HepG2 (cell line): Measurements from ENCODE around the gene ACSF3. TPM values are rescaled to one million over a fixed set of nuclear protein-coding genes. Genes with fewer than 3 reads are reported as not detected.

Experiments used
- ATAC-seq: fragments of 200-7000 bp; cut with Tn5 transposase; 3 replicates; pipeline ENCODE4 v1.9.1; 2020; ENCODE audit warnings: mild to moderate bottlenecking, moderate library complexity
- BruUV-seq: library from RNA; stranded (reverse); fragments of 400-500 nt; replicated peaks from 2 replicates; lab custom pipeline; 2021; lab: Mats Ljungman, UMichigan
- CTCF ChIA-PET: fragments of 300-600 bp; formaldehyde crosslinking; extraction: SDS; loops from one replicate; lab custom pipeline; 2021; ENCODE audit warnings: low total read pairs, inconsistent platforms, low intra/inter-chr PET ratio; lab: Yijun Ruan, JAX
- POLR2A ChIA-PET: fragments of 350-600 bp; sonication (Branson Sonifier 250); formaldehyde crosslinking; loops from one replicate; lab custom pipeline; 2020; ENCODE audit warnings: antibody characterized with exemption, inconsistent platforms; lab: Yijun Ruan, JAX
- DNase-seq: peaks from one replicate; pipeline ENCODE4 v3.0.0-alpha.2; 2015; ENCODE audit warnings: low spot score
- FAIRE-seq: peaks from 3 replicates; lab custom pipeline; 2011; peaks lifted over from hg19 to GRCh38; lab: Jason Lieb, UNC
- H2AFZ ChIP-seq: one replicate; pipeline ENCODE4 v1.6.1; 2011; ENCODE audit warnings: low read length, inconsistent platforms
- H3K27ac ChIP-seq: fragments of 300-600 bp; 3 replicates; pipeline ENCODE4 v1.8.0; 2011; ENCODE audit warnings: mixed run types, mild to moderate bottlenecking, mixed read lengths, low read length, inconsistent platforms; ENCODE audit not compliant: insufficient read depth; ENCODE audit errors: extremely low read length
- H3K27me3 ChIP-seq, 2 experiments: fragments of 200-600 bp in 1 of 2; 2 replicates in 1 of 2; 3 replicates in 1 of 2; pipeline versions ENCODE4 v1.6.0 to v1.8.0; 2011; ENCODE audit warnings: low read length in 2 of 2, mild to moderate bottlenecking in 2 of 2, moderate library complexity in 2 of 2, inconsistent platforms in 1 of 2; ENCODE audit not compliant: insufficient read depth in 2 of 2, control insufficient read depth in 1 of 2
- H3K36me3 ChIP-seq, 2 experiments: fragments of 200-600 bp in 1 of 2; replicated peaks in 1 of 2; 2 replicates in 1 of 2; 3 replicates in 1 of 2; pipeline versions ENCODE4 v1.5.1 to v1.8.0; 2011; ENCODE audit warnings: low read length in 2 of 2, inconsistent platforms in 1 of 2; ENCODE audit not compliant: insufficient read depth in 2 of 2, control insufficient read depth in 1 of 2
- H3K4me1 ChIP-seq: 2 replicates; pipeline ENCODE4 v1.5.1; 2012; ENCODE audit warnings: low read length, inconsistent platforms; ENCODE audit not compliant: insufficient read depth
- H3K4me2 ChIP-seq: 2 replicates; pipeline ENCODE4 v1.6.0; 2011; ENCODE audit warnings: low read depth, low read length, inconsistent platforms
- H3K4me3 ChIP-seq, 3 experiments: fragments of 200-600 bp in 1 of 3; sonication (generic), shearing (Covaris generic) in 1 of 3; replicated peaks in 1 of 3; 2 replicates each; pipeline ENCODE4 v1.5.1; 2011 to 2016; ENCODE audit warnings: low read length in 3 of 3, inconsistent platforms in 2 of 3, low read depth in 2 of 3, mild to moderate bottlenecking in 2 of 3, control low read depth in 1 of 3, mixed read lengths in 1 of 3; ENCODE audit not compliant: insufficient read depth in 1 of 3
- H3K79me2 ChIP-seq: one replicate; pipeline ENCODE4 v1.6.1; 2011; ENCODE audit warnings: low read length, inconsistent platforms; ENCODE audit not compliant: insufficient read depth
- H3K9ac ChIP-seq: 2 replicates; pipeline ENCODE4 v1.6.0; 2011; ENCODE audit warnings: mild to moderate bottlenecking, low read depth, low read length, inconsistent platforms; ENCODE audit not compliant: insufficient read depth
- H3K9me3 ChIP-seq: 2 replicates; pipeline ENCODE4 v1.5.1; 2012; ENCODE audit warnings: mild to moderate bottlenecking, low read length
- H4K20me1 ChIP-seq: 2 replicates; pipeline ENCODE4 v1.6.0; 2011; ENCODE audit warnings: inconsistent platforms, mild to moderate bottlenecking, low read length, moderate library complexity; ENCODE audit not compliant: insufficient read depth
- PAXIP1 ChIP-seq: sonication (generic); formaldehyde crosslinking; conservative IDR thresholded peaks from 2 replicates; pipeline ENCODE4 v1.4.0; 2020; ENCODE audit warnings: mild to moderate bottlenecking, missing genetic modification reagents, moderate library complexity
- RFX5 ChIP-seq: IDR thresholded peaks from 2 replicates; pipeline ENCODE4 v1.6.1; 2011; ENCODE audit warnings: low read depth, low read length, improper control_type of control experiment
- SMARCE1 ChIP-seq: fragments of 450-650 bp; IDR thresholded peaks from 2 replicates; pipeline ENCODE4 v1.6.1; 2017; ENCODE audit warnings: borderline replicate concordance
- YY1 ChIP-seq: IDR thresholded peaks from 2 replicates; pipeline ENCODE4 v1.6.1; 2011; ENCODE audit warnings: low read length, low read depth, moderate library complexity, mild to moderate bottlenecking; ENCODE audit not compliant: insufficient read depth, insufficient replicate concordance
- ZBTB2 ChIP-seq: sonication (generic); formaldehyde crosslinking; IDR thresholded peaks from 2 replicates; pipeline ENCODE4 v1.8.0; 2022; ENCODE audit warnings: low read depth, missing genetic modification reagents
- ZFP91 ChIP-seq: sonication (generic); formaldehyde crosslinking; IDR thresholded peaks from 2 replicates; pipeline ENCODE4 v1.9.0; 2022; ENCODE audit warnings: missing genetic modification reagents, mild to moderate bottlenecking, borderline replicate concordance
- ZNF275 ChIP-seq: sonication (generic); formaldehyde crosslinking; IDR thresholded peaks from 2 replicates; pipeline ENCODE4 v1.8.0; 2022; ENCODE audit warnings: missing genetic modification reagents, mild to moderate bottlenecking, inconsistent platforms, borderline replicate concordance
- ZNF7 ChIP-seq: IDR thresholded peaks from 2 replicates; pipeline ENCODE4 v1.6.1; 2016; ENCODE audit warnings: missing biosample characterization, missing genetic modification reagents
- whole genome bisulfite sequencing: methylation state at CpG from one replicate; pipeline ENCODE4 v1.1.6; 2017; ENCODE audit warnings: low lambda C conversion rate; 5-methylcytosine and 5-hydroxymethylcytosine counted together
- in situ Hi-C: cut with HindIII; loops from 2 replicates; pipeline ENCODE4 v1.10.0; 2017; ENCODE audit warnings: low pct_unique_long_range_greater_than_20kb; ENCODE audit not compliant: extremely low pct_ligation_motif_present
- intact Hi-C: fragments of 100-400 bp; cut with micrococcal nuclease; formaldehyde crosslinking; loops from one replicate; pipeline ENCODE4 v1.10.0; 2022; ENCODE audit not compliant: unreplicated experiment
- polyA plus RNA-seq, 8 experiments: library from polyadenylated mRNA; depleted of rRNA in 3 of 8; stranded (reverse) in 7 of 8; unstranded in 1 of 8; fragments of >200 nt; fragmentation: Illumina TruSeq in 4 of 8; extraction: Trizol in 4 of 8; gene quantifications; 2 replicates each; pipeline versions ENCODE4 v1.2.1 to v1.2.3, GENCODE V29; 2011 to 2016; ENCODE audit warnings: low read depth in 4 of 8, missing spikeins in 1 of 8, mixed read lengths in 1 of 8; ENCODE audit not compliant: insufficient read depth in 1 of 8
- total RNA-seq, 5 experiments: library from RNA; depleted of rRNA; stranded (reverse); fragments of >200 nt; fragmentation: Illumina TruSeq; extraction: Trizol; gene quantifications; 2 replicates each; pipeline ENCODE4 v1.2.3, GENCODE V29; 2016; ENCODE audit warnings: low read depth in 1 of 5

The ACSF3 gene
- total and polyA plus RNA-seq, 2 of the 13 experiments (the other 11 are each of a cell fraction or from before 2014, with no cell fraction given): 14.9 to 30.6 TPM

GRCh38 chr16:89150090-89150835 is 56.6 kb downstream of the ACSF3 start (continued):
- no peak for TF ChIP-seq ZNF275 (CRISPR knock-in tag)
- TF ChIP-seq ZFP91 (CRISPR knock-in tag): no peak
- no peak for TF ChIP-seq ZBTB2 (CRISPR knock-in tag)
- TF ChIP-seq, all 625 proteins: peak for 3

GRCh38 chr16:89150981-89151380 is 57.3 kb downstream of the ACSF3 start:
- 96% methylated on average over 8 of the region's 8 CpGs for WGBS
- peaks cover 5% of the 10 kb centered on the region; the same call in 1 of the 2 replicates for H3K9me3 ChIP-seq
- peaks cover 0 to 2% of the 10 kb centered on the region in 2 experiments; a peak in 2 of 5 replicates for H3K27me3 ChIP-seq
- no peak overlapping the region for H3K9ac ChIP-seq
- no TSS peak for BruUV-seq
- POLR2A ChIA-PET: no interaction called here
- intact Hi-C loops: no loop called here
- H3K4me1 ChIP-seq: peaks cover 10% of the 10 kb centered on the region
- peaks cover 3 to 18% of the 10 kb centered on the region in 2 experiments; a peak in 4 of 5 replicates for H3K36me3 ChIP-seq
- DNase-seq (no peak), ATAC-seq (no peak), FAIRE-seq (no peak)
- no peak overlapping the region for H3K4me3 ChIP-seq
- CTCF ChIA-PET: no interaction called here
- in situ Hi-C loops: no loop called here
- no peak overlapping the region for H3K4me2 ChIP-seq
- no peaks in the 10 kb centered on the region; the same call in 1 of the 2 replicates for H4K20me1 ChIP-seq
- no peak for TF ChIP-seq PAXIP1 (CRISPR knock-in tag)
- TF ChIP-seq YY1: no peak
- TF ChIP-seq SMARCE1: no peak
- TF ChIP-seq RFX5: no peak
- TF ChIP-seq ZNF7: no peak
- no peak overlapping the region for H2AFZ ChIP-seq
- no peak overlapping the region for H3K27ac ChIP-seq
- no peaks in the 10 kb centered on the region for H3K79me2 ChIP-seq
